Brain microvascular endothelial cell (primary cell): ENCODE measurements around the gene A4GALT.
A peak's percentile ranks its signal among the peaks of the same experiment; 100 is the strongest.

Source experiments
- DNase-seq: peaks from one replicate; pipeline ENCODE4 v3.0.0-alpha.2; 2020
- H3K27ac ChIP-seq: fragments of 250-450 bp; sonication (Bioruptor Pico); 2 replicates; pipeline ENCODE4 v1.5.1; 2020; ENCODE audit warnings: mild to moderate bottlenecking, moderate library complexity
- H3K27me3 ChIP-seq: fragments of 250-450 bp; sonication (Bioruptor Pico); replicated peaks from 2 replicates; pipeline ENCODE4 v1.5.1; 2020; ENCODE audit warnings: mild to moderate bottlenecking
- H3K36me3 ChIP-seq: fragments of 250-450 bp; sonication (Bioruptor Pico); replicated peaks from 2 replicates; pipeline ENCODE4 v1.5.1; 2020; ENCODE audit warnings: mild to moderate bottlenecking
- H3K4me3 ChIP-seq: 2 replicates; pipeline ENCODE4 v1.5.1; 2011; ENCODE audit warnings: low read depth, mild to moderate bottlenecking, control low read depth, low read length, moderate library complexity
- CTCF ChIP-seq: IDR thresholded peaks from 2 replicates; pipeline ENCODE4 v1.5.1; 2011; ENCODE audit warnings: low read depth, mild to moderate bottlenecking, moderate library complexity, low read length, control low read depth, inconsistent platforms; ENCODE audit errors: missing control alignments
- in situ Hi-C: cut with HindIII; loops from 2 replicates; pipeline ENCODE4 v1.10.0; 2017; ENCODE audit warnings: low sequenced_read_pairs, low pct_ligation_motif_present

Gene A4GALT

GRCh38 chr22:42654436-42655073 lies 66.1 kb downstream of the A4GALT start:
- no peak for DNase-seq
- Histone ChIP-seq H3K36me3 (no peaks in the 10 kb centered on the region), H3K4me3 (no peak overlapping the region), H3K27ac (no peak overlapping the region), H3K27me3 (no peaks in the 10 kb centered on the region)
- in situ Hi-C loops: no loop called here
- TF ChIP-seq CTCF: no peak

GRCh38 chr22:42653999-42654398 lies 66.7 kb downstream of the A4GALT start:
- no peak for TF ChIP-seq CTCF
- in situ Hi-C loops: no loop called here
- H3K4me3 ChIP-seq: no peak overlapping the region

GRCh38 chr22:42651134-42651533 lies 69.5 kb downstream of the A4GALT start:
- Histone ChIP-seq H3K4me3 (no peak overlapping the region), H3K27ac (no peak overlapping the region), H3K36me3 (no peaks in the 10 kb centered on the region), H3K27me3 (no peaks in the 10 kb centered on the region)
- no peak for DNase-seq
- in situ Hi-C loops: no loop called here
- TF ChIP-seq CTCF: no peak

More at GRCh38 chr22:42653999-42654398, 66.7 kb downstream of the A4GALT start:
- Histone ChIP-seq H3K27me3 (no peaks in the 10 kb centered on the region), H3K36me3 (no peaks in the 10 kb centered on the region), H3K27ac (no peak overlapping the region)
- no peak for DNase-seq

GRCh38 chr22:42649246-42650099 lies 71.2 kb downstream of the A4GALT start, which contains the start of gene CYB5R3:
TSS of gene CYB5R3 (minus strand) at chr22:42649392. CDS start at chr22:42649315, 77 bp downstream.
- Histone ChIP-seq H3K27me3 (no peaks in the 10 kb centered on the region), H3K36me3 (no peaks in the 10 kb centered on the region), H3K4me3 (peak within 1 kb of the TSS; percentile 89), H3K27ac (peak within 1 kb of the TSS; percentile 61)
- in situ Hi-C loops: loop anchor here (25.0 kb wide), 1 partner anchor 163 kb away; no protein-coding TSS in a partner anchor
- no peak for TF ChIP-seq CTCF
- DNase-seq: peak; percentile 67

GRCh38 chr22:42648368-42649245 lies 72.1 kb downstream of the A4GALT start:
- no peaks in the 10 kb centered on the region for H3K27me3 ChIP-seq
- H3K27ac ChIP-seq: peak overlapping the region; percentile 61
- in situ Hi-C loops: loop anchor here (25.0 kb wide), 1 partner anchor 164 kb away; no protein-coding TSS in a partner anchor
- peak overlapping the region; percentile 89 for H3K4me3 ChIP-seq
- DNase-seq: no peak
- H3K36me3 ChIP-seq: no peaks in the 10 kb centered on the region
- TF ChIP-seq CTCF: no peak
